D341Med (cell line): ENCODE data around the gene PAPPA2.

Source experiments
- DNase-seq: peaks from one replicate; pipeline ENCODE4 v3.0.0; 2012; ENCODE audit warnings: low spot score

The PAPPA2 gene

GRCh38 chr1:176803042-176803441 lies 340.1 kb downstream of the PAPPA2 start:
- no peak for DNase-seq

GRCh38 chr1:176803596-176803995 lies 340.6 kb downstream of the PAPPA2 start:
- DNase-seq = no peak

DNA sequence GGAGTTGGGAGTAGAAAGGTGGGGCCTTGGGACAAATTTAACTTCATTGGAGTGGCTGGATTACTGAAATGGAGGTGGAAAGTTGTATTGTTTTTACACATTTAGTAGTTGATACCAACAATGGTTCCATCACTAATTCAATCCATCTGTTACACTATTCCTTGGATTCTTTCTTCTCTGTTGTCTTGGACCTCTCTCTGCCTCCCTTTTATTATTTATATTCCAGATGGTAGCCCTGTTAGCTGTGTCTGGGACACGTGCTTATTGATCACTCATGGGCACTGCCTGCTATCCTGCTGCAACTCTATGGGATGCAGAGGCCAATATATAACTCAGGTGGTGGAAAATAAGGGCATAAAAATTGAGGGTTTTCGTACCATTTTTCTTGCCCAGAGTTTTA lies 346.3 kb downstream of the PAPPA2 start:
- no peak for DNase-seq

- DNase-seq = no peak
Measured at GRCh38 chr1:176811511-176812288, 348.7 kb downstream of the PAPPA2 start.

DNA sequence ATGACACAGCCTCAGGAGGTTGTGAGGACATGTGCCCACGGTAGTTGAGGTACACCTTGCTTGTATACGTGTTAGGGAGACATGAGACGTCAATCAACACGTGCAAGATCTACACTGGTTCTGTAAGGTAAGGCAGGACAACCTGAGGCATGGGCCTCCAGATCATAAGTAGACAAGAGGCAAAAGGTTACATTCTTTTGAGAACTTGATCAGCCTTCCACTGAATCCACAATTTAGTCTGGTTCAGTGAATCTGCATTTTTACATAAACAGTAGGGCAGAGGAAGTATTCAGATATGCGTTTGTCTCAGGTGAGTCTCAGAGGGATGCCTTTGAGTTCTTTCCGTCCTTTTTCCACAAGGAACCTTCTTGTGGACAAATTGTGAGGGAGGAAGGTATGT lies 352.6 kb downstream of the PAPPA2 start:
- no peak for DNase-seq

DNA sequence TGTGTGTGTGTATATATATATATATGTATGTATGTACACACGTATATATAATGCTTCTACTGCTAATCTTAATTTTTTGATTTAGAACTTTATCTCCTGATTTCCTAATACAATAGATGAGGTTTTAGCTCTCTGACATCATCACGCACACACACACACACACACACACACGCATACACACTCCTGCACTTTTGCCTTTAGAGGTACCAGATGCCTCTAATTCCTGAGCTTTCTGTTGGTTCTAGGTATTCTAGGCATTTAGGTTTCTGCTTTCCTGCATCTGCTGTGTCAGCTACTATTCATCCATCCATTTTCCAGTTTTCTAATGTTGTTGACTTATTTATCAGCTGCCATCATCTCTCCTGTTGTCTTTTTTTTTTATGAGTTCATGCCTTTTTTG lies 353.3 kb downstream of the PAPPA2 start:
- no peak for DNase-seq

DNA sequence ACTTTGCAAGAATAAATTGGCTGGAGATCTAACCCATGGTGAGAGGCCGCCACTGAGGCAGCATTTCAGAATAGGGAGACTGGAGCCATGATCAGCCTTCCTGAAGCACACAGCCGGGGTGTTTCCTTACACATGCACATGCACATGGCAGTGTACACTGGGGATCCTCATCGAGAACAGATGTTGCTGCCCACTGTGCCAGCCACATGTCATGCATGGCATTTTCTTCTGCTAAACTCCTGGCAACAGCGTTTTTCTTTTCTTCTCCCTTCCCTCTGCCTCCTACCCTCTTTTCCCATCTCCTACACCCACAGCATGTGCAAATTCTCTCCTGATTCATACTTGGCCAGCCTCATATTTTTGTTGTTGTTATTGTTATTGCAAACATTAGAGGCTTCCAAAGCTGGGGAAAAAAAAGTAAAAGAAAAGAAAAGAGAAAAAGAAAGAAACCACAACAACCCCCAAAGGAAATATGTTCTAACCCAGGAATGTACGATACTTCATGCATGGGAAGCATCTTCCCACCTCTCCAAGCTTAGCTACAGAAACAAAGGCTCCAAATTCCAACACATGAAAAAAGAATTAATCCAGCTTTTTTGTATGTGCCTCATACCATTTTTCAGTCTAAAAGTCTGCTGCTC lies 357.5 kb downstream of the PAPPA2 start:
- DNase-seq = no peak

- DNase-seq = peak; percentile 63
Measured at GRCh38 chr1:176826265-176826664, 363.3 kb downstream of the PAPPA2 start.

DNA sequence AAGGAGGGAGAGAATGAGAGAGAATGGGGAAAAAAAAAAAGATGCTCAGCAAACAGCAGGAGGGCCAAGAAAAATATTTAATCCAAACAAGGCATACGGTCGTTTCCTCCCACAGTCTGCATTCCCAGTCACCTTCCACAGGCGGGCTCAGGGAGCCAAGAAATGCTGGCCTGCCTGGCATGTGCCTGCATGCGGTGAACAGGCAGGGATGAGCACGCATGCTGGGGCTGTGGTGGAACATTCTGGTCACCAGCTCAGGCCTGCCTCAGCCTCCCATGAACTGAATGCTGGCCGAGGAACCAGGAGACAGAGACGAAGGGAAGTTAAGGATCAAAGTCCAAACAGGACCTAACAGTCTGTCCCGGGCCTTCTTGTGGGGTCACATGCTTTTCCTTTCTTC lies 366.3 kb downstream of the PAPPA2 start:
- DNase-seq = no peak

GRCh38 chr1:176831150-176831549 lies 368.2 kb downstream of the PAPPA2 start:
- DNase-seq = no peak

- DNase-seq = no peak
Measured at GRCh38 chr1:176837708-176838107, 374.7 kb downstream of the PAPPA2 start.

GRCh38 chr1:176838276-176838995 lies 375.5 kb downstream of the PAPPA2 start:
- DNase-seq = no peak

- no peak for DNase-seq
Measured at GRCh38 chr1:176839216-176839615, 376.2 kb downstream of the PAPPA2 start.

DNA sequence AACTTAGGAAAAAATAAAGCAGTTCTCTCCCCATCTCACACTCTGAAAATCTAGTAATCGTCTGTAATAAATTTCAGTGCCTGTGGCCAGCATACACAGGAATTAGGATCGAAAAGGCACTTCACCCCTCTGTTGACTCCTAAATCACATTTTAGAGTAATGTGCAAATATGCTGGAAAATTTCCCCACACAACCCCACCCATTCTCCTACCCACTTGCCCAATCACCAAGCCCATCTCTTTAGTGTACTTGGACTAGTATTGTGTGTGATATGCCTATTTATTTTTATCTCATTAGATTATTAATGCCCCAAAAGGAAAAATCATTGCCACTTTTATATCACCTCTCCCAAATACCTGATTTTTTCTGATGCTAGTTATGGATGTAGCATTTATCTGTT lies 378.3 kb downstream of the PAPPA2 start:
- no peak for DNase-seq

DNA sequence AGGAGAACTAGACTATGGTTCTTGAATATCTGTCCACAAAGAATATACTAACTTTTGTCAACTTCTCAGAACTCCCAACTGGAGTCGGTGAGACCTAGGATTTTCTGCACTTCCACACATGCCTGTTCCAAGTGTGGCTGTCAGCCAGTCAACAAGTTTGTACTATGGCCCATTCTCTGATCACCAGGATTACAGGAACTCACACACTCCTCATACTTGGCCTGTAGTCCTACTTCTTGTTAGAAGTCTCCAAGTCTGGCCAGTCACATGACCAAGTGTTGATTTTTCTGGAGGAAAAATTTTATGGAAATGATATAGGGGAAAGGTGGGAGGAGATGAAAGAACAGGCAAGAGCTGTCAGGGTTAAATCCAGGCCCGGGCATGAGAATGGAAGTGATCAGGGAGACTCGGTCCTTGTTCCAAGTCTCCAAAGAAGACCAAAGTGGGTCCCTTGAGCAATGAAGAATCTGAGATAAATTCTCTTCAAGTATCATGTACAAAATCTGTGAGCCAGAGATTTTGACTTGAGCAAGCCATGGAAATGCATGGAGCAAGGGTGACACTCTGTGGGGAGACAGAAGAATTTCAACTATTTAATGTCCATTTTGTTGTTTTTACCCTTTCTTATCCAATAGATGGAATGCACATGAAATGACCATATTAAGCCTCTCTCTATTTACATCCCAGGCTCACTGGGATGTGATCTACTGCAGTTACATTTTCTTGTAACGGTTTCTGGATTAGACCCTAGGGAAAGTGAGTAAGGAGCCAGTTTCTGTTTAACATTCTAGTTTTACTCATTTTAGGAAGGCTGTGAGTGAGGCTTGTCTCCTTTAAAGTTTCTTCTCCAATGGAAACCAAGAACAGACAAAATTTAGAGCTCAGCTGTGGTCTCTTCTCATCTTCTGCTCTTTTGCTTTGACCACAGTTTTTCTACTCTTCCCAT lies 380.6 kb downstream of the PAPPA2 start:
- peak; percentile 59 for DNase-seq

- DNase-seq = no peak
Measured at GRCh38 chr1:176847052-176847451, 384.1 kb downstream of the PAPPA2 start.

- DNase-seq = no peak
Measured at GRCh38 chr1:176849281-176849680, 386.3 kb downstream of the PAPPA2 start.

- no peak for DNase-seq
Measured at GRCh38 chr1:176850871-176851270, 387.9 kb downstream of the PAPPA2 start.

DNA sequence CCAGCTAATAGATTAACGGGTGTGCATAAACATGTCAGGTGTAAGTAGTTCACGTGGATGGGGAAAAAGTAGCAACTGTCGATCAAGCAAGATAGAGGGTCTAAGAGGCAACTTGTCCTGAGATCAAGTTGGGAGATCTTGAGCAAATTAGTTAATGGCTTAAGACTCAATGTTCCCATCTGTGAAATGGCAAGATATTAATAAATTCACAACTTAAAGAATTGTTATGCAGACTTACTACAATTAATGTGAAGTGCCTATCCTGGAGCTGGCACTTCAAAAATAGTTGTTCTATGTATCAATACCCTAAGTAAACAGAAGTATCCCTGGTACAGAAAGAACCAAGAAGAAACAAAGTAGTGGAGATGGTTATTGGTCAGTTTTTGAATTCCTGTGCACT lies 389.1 kb downstream of the PAPPA2 start:
- DNase-seq = no peak

DNA sequence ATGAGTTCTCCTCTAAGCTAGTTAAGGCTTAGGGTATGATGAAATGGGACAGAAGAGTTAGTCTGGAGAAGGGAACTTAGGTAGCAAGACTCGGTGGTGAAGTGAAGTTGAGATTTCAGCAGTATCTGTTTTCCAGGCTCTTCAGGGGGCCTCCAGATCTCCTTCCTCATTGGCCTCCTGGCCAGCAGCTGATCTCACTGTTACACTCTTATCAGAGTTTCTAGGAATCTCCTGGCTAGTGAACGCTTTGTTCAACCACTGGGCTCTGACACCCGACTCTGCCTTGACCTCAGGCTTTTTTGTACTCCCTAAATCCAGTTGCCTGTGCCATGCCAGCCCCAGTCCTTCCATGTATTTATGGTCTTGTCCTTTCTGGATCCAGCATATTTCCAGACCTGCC lies 390.5 kb downstream of the PAPPA2 start:
- no peak for DNase-seq

DNA sequence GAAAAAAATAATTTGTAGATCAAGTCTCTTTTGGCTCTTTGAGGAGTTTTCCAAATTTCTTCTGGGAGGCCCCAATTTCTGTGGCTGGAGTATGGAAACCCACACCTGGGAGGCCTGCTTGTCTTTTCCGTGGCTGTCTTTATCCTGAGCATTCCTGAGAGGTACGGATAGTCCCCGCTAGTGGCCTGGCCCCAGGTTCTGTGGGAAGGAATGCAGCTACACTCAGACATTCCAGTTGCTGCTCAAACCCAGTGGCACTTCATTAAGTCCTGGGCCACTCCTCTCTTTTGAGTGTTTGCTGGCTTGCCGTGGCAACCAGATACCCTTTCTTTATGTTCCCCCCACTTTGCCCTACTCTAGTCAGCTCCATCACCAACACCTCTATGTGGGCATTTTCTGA lies 391.1 kb downstream of the PAPPA2 start:
- no peak for DNase-seq
